ENCODE data around the gene PGPEP1.
A peak's percentile ranks its signal among the peaks of the same experiment; 100 is the strongest.

The PGPEP1 gene

DNA sequence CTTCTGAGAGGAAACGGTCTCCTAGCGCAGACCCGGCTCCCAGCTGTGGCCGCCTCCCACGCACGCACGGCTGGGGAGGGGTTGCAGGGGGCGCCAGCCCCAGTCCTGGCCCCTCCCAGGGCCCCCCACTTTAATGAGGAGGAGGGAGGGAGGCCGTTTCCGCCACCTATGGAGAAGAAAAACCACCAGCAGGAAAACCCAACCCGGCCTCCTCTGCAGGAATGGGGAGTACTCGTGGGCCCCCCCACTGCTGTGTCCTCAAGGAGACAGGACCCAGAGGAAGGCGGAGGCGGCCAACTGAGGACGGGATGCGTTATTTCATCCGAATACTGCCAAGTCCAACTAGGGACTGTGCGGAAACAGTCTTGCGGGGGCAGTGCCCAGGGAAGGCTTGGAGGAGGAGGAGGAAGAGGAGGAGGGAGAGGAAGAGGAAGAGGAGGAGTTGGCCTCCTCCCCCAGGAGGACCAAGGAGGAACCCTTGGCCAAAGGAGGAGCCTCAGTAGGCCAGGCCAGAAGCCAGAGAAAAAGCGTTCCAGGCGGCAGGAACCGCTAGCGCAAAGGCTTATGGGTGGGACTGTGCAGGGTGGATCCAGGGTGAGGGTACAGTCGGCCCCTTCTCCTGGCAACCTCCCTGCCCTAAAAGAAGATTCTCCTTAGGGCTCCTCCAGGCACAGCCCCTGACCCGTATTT lies 74.9 kb downstream of the PGPEP1 start:
- DNase-seq (ENCODE audit: insufficient read length, low spot score), result no peak
- FAIRE-seq, result peak; percentile 11

DNA sequence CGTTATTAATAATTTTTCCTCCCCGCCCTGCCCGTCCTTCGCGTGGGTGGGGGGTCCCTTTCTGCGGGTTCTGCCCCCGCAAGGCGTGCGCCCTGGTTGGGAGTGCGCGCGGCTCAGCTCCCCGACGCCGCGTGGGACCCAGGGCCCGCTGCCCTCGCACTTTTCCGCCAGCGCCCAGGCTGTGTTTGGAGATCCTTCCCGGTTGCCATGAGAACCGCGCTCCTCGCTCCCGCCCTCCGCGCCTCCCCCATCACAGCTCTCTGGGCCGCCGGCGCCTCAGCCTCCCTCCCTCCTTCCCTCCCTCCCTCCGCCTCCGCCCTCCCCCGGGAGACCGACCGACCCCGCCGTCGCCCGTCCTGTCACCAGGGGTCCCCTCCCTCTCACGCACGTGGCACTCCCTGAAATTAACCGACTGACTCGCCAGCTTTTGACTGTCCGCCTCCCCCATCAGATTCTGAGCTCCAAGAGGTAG lies 76.4 kb downstream of the PGPEP1 start:
- no peak for DNase-seq (ENCODE audit: insufficient read length, low spot score)
- no peak for FAIRE-seq

DNA sequence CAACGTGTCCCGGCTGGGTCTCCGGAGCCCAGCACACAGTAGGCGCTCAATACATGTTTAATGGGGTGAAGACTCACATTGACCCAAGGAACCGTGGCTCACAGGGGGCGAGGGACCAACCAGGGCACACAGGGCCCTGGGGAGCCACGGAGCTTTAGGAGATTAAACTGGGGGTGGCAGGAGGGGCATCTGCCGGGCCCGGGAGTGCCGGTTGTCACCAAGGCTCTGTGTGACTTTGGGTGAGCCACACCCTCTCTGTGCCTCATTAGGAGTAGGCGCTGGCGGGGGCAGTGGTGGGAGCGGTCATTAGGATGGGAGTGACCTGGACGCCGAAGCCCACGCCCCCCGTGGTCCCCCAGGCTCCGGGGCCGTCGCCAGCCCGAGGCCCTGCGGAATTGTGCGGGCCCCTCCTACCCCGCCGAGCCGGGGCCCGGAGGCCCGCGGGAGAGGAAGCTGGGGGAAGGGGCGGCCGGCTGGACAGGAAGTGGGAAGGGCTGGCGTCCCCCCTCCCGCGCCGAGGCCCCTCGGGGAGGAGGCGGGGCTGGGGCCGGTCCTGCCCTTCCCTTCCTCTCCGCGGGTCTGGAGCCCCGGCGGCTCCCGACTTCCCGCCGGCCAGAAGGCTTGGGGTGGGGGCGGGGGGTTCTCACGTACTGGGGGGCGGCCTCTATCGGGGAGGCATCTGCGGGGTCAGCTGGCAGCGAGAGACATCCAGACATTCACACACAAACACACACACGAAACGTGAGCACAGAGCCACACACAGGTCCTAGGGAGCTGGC lies 77.0 kb downstream of the PGPEP1 start:
- DNase-seq (ENCODE audit: insufficient read length, low spot score) (no peak), FAIRE-seq (peak; percentile 73)

DNA sequence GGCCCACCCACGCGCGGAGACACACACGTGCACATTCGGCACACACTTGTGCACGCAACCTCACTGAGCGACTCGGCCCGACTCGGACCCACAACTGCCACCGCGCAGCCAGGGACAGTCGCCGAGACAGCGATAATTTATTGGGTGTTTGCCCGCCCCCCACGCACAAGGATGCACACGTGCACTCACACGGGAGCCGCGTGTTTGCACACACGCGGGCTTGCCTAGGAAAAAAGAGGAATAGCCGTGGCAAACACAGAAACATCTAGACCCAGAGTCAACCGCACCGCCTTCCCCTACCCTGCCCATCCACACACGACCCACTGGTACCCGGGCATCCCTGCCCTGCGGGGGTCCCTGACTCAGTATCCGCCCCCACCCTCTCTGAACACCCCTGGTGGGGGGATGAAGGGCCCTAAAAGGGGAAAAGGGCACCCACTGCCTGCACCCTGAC lies 77.7 kb downstream of the PGPEP1 start:
- FAIRE-seq, result no peak

DNA sequence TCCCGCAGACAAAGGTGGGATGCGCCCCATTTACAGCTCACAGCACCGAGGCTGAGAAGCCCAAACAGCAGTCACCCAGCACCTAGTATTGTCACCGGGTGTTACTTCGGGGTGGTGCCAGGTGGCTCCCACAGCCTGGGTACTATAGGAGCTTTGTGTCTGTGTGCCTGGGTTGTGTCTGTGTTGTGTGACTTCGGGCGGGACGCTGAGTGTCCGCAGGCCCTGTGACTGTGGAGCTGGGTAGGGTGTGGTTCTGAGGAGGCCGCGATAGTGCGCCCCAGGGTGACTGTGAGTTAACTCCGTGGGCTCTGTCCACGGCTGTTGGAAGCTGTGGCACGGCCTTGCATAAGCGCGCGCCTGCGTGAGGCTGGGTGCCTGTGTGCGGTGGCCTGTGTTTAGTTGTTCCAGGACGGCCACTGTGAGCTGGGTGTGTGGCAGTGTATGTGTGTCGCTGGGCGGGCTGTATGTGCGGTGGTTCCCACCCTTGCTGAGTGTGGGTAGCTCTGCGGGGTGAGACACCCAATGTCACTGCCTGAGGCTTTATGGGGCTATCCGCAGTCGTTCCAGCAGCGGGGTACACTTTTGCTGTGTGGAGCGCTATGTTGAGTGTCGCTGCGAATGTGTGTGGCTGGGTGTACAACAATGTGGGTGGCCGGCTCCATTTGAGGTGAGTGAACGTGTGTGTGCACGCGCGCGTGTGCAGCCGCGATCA lies 78.2 kb downstream of the PGPEP1 start:
- FAIRE-seq (peak; percentile 23), DNase-seq (ENCODE audit: insufficient read length, low spot score) (no peak)

More for the DNA sequence above, 77.7 kb downstream of the PGPEP1 start:
- no peak for DNase-seq (ENCODE audit: insufficient read length, low spot score)

DNA sequence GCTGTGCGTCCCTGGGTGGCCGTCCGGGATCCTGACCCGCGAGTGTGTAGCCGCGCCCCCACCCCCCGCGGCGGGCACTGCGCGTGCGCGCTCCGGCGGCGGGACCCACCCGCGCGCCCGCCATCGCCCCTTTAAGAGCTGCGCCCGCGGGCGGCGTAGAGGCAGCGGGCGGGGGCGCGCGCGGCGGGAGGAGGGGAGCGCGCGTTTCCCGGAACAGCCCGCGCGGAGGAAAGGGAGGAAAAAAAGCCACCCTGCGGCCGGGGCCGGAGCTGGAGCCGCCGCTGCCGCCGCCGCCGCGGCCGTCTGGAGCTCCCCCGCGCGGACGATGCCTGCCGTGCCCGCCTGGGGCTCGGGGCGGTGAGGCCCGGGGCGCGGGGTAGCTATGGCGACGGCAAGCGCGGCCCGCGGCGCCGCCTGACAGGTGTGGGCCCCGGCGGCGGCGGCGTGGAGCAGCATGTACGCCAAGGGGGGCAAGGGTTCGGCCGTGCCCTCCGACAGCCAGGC lies 78.8 kb downstream of the PGPEP1 start, which contains the start of gene SSBP4:
Gene SSBP4, plus strand, starts transcription at position 204 of the 504 bp plus-strand sequence. Its CDS starts 251 bp downstream, at position 455.
- FAIRE-seq, result peak; percentile 51
- no peak for DNase-seq (ENCODE audit: insufficient read length, low spot score)

Measured in GM19239 (cell line).